H9 (cell line): ENCODE results near the gene RNF215. TPM values are rescaled to one million over a fixed set of nuclear protein-coding genes. Genes with fewer than 3 reads are reported as not detected.

Experiments
- DNase-seq: peaks from one replicate; pipeline ENCODE4 v3.0.0-alpha.2; 2017
- H2AFZ ChIP-seq: one replicate; pipeline ENCODE4 v1.6.1; 2013; ENCODE audit warnings: mild to moderate bottlenecking, low read length, control low read depth, moderate library complexity
- H2AK5ac ChIP-seq: 2 replicates; pipeline ENCODE4 v1.6.1; 2013; ENCODE audit warnings: low read length, control low read depth, mixed read lengths; ENCODE audit not compliant: insufficient read length
- H2BK120ac ChIP-seq: one replicate; pipeline ENCODE4 v1.6.1; 2013; ENCODE audit warnings: low read depth, mild to moderate bottlenecking, low read length, control low read depth, inconsistent platforms; ENCODE audit not compliant: poor library complexity, severe bottlenecking
- H2BK12ac ChIP-seq: 2 replicates; pipeline ENCODE4 v1.6.1; 2013; ENCODE audit warnings: low read length, control low read depth, mixed read lengths, low read depth; ENCODE audit not compliant: insufficient read length
- H2BK15ac ChIP-seq: 2 replicates; pipeline ENCODE4 v1.6.1; 2013; ENCODE audit warnings: low read depth, low read length, control low read depth
- H2BK20ac ChIP-seq: one replicate; pipeline ENCODE4 v1.6.1; 2013; ENCODE audit warnings: low read depth, mild to moderate bottlenecking, low read length, control low read depth, inconsistent platforms; ENCODE audit not compliant: poor library complexity, severe bottlenecking
- H2BK5ac ChIP-seq: 2 replicates; pipeline ENCODE4 v1.6.1; 2013; ENCODE audit warnings: low read length, control low read depth, mixed read lengths; ENCODE audit not compliant: insufficient read length
- H3K14ac ChIP-seq: 2 replicates; pipeline ENCODE4 v1.6.1; 2013; ENCODE audit warnings: low read length, control low read depth; ENCODE audit not compliant: insufficient read depth
- H3K18ac ChIP-seq: 2 replicates; pipeline ENCODE4 v1.6.1; 2013; ENCODE audit warnings: low read depth, mild to moderate bottlenecking, mixed read lengths, low read length, control low read depth; ENCODE audit not compliant: insufficient read length
- H3K23ac ChIP-seq: 2 replicates; pipeline ENCODE4 v1.6.1; 2013; ENCODE audit warnings: low read length, control low read depth, mixed read lengths, low read depth; ENCODE audit not compliant: insufficient read length
- H3K23me2 ChIP-seq: 2 replicates; pipeline ENCODE4 v1.6.1; 2013; ENCODE audit warnings: low read depth, mild to moderate bottlenecking, mixed read lengths, low read length, control low read depth; ENCODE audit not compliant: insufficient read length, poor library complexity, severe bottlenecking
- H3K27ac ChIP-seq: 2 replicates; pipeline ENCODE4 v1.5.1; 2013; ENCODE audit warnings: low read length, control low read depth, mixed read lengths, low read depth; ENCODE audit not compliant: insufficient read length
- H3K27me3 ChIP-seq: 2 replicates; pipeline ENCODE4 v1.6.1; 2013; ENCODE audit warnings: low read length, control low read depth, inconsistent platforms; ENCODE audit not compliant: insufficient read depth
- H3K4ac ChIP-seq: 2 replicates; pipeline ENCODE4 v1.6.1; 2013; ENCODE audit warnings: low read depth, mild to moderate bottlenecking, control low read depth, inconsistent platforms, low read length, moderate library complexity
- H3K4me1 ChIP-seq: 2 replicates; pipeline ENCODE4 v1.6.1; 2013; ENCODE audit warnings: low read length, control low read depth, inconsistent platforms; ENCODE audit not compliant: insufficient read depth
- H3K4me2 ChIP-seq: 2 replicates; pipeline ENCODE4 v1.6.1; 2013; ENCODE audit warnings: low read length, control low read depth, mixed read lengths; ENCODE audit not compliant: insufficient read length, insufficient read depth
- H3K56ac ChIP-seq: 2 replicates; pipeline ENCODE4 v1.6.1; 2013; ENCODE audit warnings: low read depth, mild to moderate bottlenecking, mixed read lengths, low read length, control low read depth; ENCODE audit not compliant: insufficient read length
- H3K79me1 ChIP-seq: 2 replicates; pipeline ENCODE4 v1.6.1; 2013; ENCODE audit warnings: low read depth, mild to moderate bottlenecking, moderate library complexity, low read length, control low read depth, inconsistent platforms; ENCODE audit not compliant: insufficient read depth, poor library complexity, severe bottlenecking
- H3K79me2 ChIP-seq: 2 replicates; pipeline ENCODE4 v1.6.1; 2013; ENCODE audit warnings: low read length, control low read depth, inconsistent platforms; ENCODE audit not compliant: insufficient read depth
- H3K9ac ChIP-seq: 2 replicates; pipeline ENCODE4 v1.6.1; 2013; ENCODE audit warnings: low read length, control low read depth, mixed read lengths; ENCODE audit not compliant: insufficient read length; ENCODE audit errors: extremely low read depth
- H3K9me3 ChIP-seq: one replicate; pipeline ENCODE4 v1.6.1; 2013; ENCODE audit warnings: low read depth, low read length, inconsistent platforms; ENCODE audit not compliant: control insufficient read depth
- H3T11ph ChIP-seq: one replicate; pipeline ENCODE4 v1.6.1; 2013; ENCODE audit warnings: mild to moderate bottlenecking, low read length, control low read depth, inconsistent platforms
- H4K20me1 ChIP-seq: one replicate; pipeline ENCODE4 v1.6.1; 2013; ENCODE audit not compliant: control insufficient read depth, insufficient read length, insufficient read depth
- H4K5ac ChIP-seq: 2 replicates; pipeline ENCODE4 v1.6.1; 2013; ENCODE audit warnings: low read depth, mild to moderate bottlenecking, mixed read lengths, low read length, control low read depth; ENCODE audit not compliant: insufficient read length
- H4K8ac ChIP-seq: replicated peaks from 2 replicates; pipeline ENCODE4 v1.6.1; 2013; ENCODE audit warnings: low read length, control low read depth, mixed read lengths, low read depth; ENCODE audit not compliant: insufficient read length
- H4K91ac ChIP-seq: 2 replicates; pipeline ENCODE4 v1.6.1; 2013; ENCODE audit warnings: low read depth, mild to moderate bottlenecking, moderate library complexity, mixed read lengths, low read length, control low read depth; ENCODE audit not compliant: insufficient read length
- H3K27ac Mint-ChIP-seq, 3 experiments: 2 replicates in 2 of 3; 3 replicates in 1 of 3; pipeline ENCODE4 v1.8.0; 2020 to 2021; ENCODE audit warnings: mixed read lengths in 3 of 3, mild to moderate bottlenecking in 1 of 3, moderate library complexity in 1 of 3
- H3K27me3 Mint-ChIP-seq: 2 replicates; pipeline ENCODE4 v1.8.0; 2021; ENCODE audit warnings: low read depth, mild to moderate bottlenecking, moderate library complexity, mixed read lengths
- H3K36me3 Mint-ChIP-seq, 3 experiments: 2 replicates in 2 of 3; 3 replicates in 1 of 3; pipeline ENCODE4 v1.8.0; 2020 to 2021; ENCODE audit warnings: low read depth in 3 of 3, mixed read lengths in 3 of 3; ENCODE audit not compliant: insufficient read depth in 1 of 3
- H3K4me1 Mint-ChIP-seq, 2 experiments: 2 replicates each; pipeline ENCODE4 v1.8.0; 2020; ENCODE audit warnings: mixed read lengths in 2 of 2
- H3K4me3 Mint-ChIP-seq, 2 experiments: 2 replicates in 1 of 2; 3 replicates in 1 of 2; pipeline ENCODE4 v1.8.0; 2020 to 2021; ENCODE audit warnings: mild to moderate bottlenecking in 2 of 2, mixed read lengths in 2 of 2, moderate library complexity in 1 of 2
- H3K9me3 Mint-ChIP-seq, 2 experiments: 2 replicates in 1 of 2; 3 replicates in 1 of 2; pipeline ENCODE4 v1.8.0; 2020; ENCODE audit warnings: mild to moderate bottlenecking in 2 of 2, mixed read lengths in 2 of 2, moderate library complexity in 1 of 2
- CTCF ChIP-seq: fragments of 200-600 bp; sonication (generic); conservative IDR thresholded peaks from 3 replicates; pipeline ENCODE4 v1.8.0; 2021; ENCODE audit warnings: antibody characterized with exemption, mild to moderate bottlenecking
- WGBS: extraction: QIAGEN DNeasy Blood & Tissue Kit; methylation state at CpG from one replicate; pipeline ENCODE4 v1.1.7; 2013; ENCODE audit warnings: missing lambda C conversion rate, low lambda C conversion rate, mixed read lengths; ENCODE audit not compliant: insufficient read length; ENCODE audit errors: extremely low coverage; 5-methylcytosine and 5-hydroxymethylcytosine counted together
- total RNA-seq: library from RNA; stranded (reverse); gene quantifications from 2 replicates; pipeline ENCODE4 v1.2.1, GENCODE V29; 2021

Gene RNF215
- total RNA-seq, 1 experiment from 2014 or later = 24.5 TPM

DNA sequence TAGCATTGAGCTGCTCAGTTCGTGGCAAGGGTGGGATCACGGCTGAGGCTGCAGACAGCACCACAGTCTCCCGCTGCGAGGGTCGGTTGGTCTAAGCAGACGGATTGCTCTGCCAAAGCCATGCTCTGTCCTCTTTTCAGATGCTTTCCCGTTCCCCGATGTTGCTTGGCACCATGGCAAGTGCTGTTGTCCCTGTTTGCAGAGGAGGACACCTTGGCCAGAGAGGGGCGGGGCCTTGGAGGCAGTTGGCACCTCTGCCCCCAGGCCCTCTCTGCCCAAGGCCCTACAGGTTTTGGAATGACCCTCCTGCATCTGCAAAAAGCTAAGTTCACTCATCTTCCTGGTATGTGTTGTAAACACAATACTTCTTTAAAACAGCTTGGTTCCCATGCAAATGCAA lies 18.8 kb downstream of the RNF215 start:
- peaks cover 3 to 11% (median 7%) of the 10 kb centered on the region in 3 experiments; a peak in 4 of 7 replicates for H3K36me3 Mint-ChIP-seq
- no peak overlapping the region for H3K9ac ChIP-seq
- H3K79me1 ChIP-seq = no peaks in the 10 kb centered on the region
- H4K91ac ChIP-seq = no peak overlapping the region
- H3K9me3 ChIP-seq = no peaks in the 10 kb centered on the region
- no peak overlapping the region for H3K4me3 Mint-ChIP-seq
- H3K18ac ChIP-seq = no peak overlapping the region
- H3K27me3 Mint-ChIP-seq = no peaks in the 10 kb centered on the region; the same call in 1 of the 2 replicates
- H3K27ac Mint-ChIP-seq = peak overlapping the region in 2 of 3 experiments; percentile 7 to 24; a peak in 2 of 7 replicates
- no peaks in the 10 kb centered on the region for H3K23me2 ChIP-seq
- H3K79me2 ChIP-seq = no peaks in the 10 kb centered on the region
- H3K4ac ChIP-seq = no peak overlapping the region
- H3K4me2 ChIP-seq = no peak overlapping the region
- WGBS = no CpG with 5 or more reads among the region's 9 CpGs
- no peak overlapping the region for H3K23ac ChIP-seq
- no peak overlapping the region for H4K8ac ChIP-seq
- no peaks in the 10 kb centered on the region for H4K20me1 ChIP-seq
- no peaks in the 10 kb centered on the region for H3K9me3 Mint-ChIP-seq
- no peaks in the 10 kb centered on the region for H3K4me1 ChIP-seq
- no peak overlapping the region for H2BK5ac ChIP-seq
- TF ChIP-seq CTCF = no peak
- H3K56ac ChIP-seq = no peak overlapping the region
- DNase-seq = no peak
- H3T11ph ChIP-seq = no peak overlapping the region
- H3K4me1 Mint-ChIP-seq = peaks cover 3% of the 10 kb centered on the region in 2 experiments
- H3K27me3 ChIP-seq = no peaks in the 10 kb centered on the region
- no peak overlapping the region for H2BK15ac ChIP-seq
- no peak overlapping the region for H4K5ac ChIP-seq
- no peak overlapping the region for H3K27ac ChIP-seq
- H3K14ac ChIP-seq = no peak overlapping the region
- no peak overlapping the region for H2AK5ac ChIP-seq
- no peak overlapping the region for H2BK120ac ChIP-seq
- no peak overlapping the region for H2BK20ac ChIP-seq
- H2AFZ ChIP-seq = no peak overlapping the region
- no peak overlapping the region for H2BK12ac ChIP-seq
